Measurements from ENCODE around the gene STK11IP. TPM values are rescaled to one million over a fixed set of nuclear protein-coding genes. Genes with fewer than 3 reads are reported as not detected.

STK11IP gene
- total and polyA plus RNA-seq, 9 of the 15 experiments (the other 6 are each of a cell fraction or from before 2014, with no cell fraction given), result 0.52 to 21.7 (median 5.6) TPM

DNA sequence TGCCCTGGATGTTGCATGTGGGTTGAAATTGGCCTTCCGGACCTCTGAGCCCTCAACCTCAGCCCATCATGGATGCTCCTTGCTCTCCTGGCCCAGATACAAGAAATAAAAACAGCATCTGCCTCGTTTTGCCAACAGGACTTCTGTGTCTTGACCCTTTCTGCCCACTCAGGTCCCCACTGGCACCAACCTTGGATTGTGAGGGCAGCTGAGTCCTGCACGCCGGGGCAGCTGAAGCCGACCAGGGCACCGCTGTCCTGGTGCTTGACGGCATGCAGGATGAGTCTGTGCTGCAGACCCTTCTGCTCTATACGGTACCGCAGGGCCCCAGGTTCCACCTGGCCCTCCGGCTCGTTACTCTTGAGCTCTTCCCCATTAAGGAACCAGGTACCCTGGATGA is 31.0 kb upstream of the STK11IP start (continued):
- no peak for TF ChIP-seq CLOCK (CRISPR knock-in tag; IDR thresholded peaks at IDR 0.05; ENCODE audit: borderline replicate concordance)
- TF ChIP-seq SMARCA4 (IDR thresholded peaks at IDR 0.05), result no peak
- no peak for TF ChIP-seq NONO (IDR thresholded peaks at IDR 0.05; ENCODE audit: low read depth in 2 of 2, low read length in 1 of 2)

- TF ChIP-seq MTA3 (IDR thresholded peaks at IDR 0.05; ENCODE audit: borderline replicate concordance) (no peak), POLR2G (IDR thresholded peaks at IDR 0.05; ENCODE audit: low read depth, low read length) (peak; percentile 32; the same call in 1 of the 2 replicates), HMGXB4 (CRISPR knock-in tag; IDR thresholded peaks at IDR 0.05) (no peak)
- WGBS (ENCODE audit: insufficient coverage, low coverage, missing lambda C conversion rate), result 70% methylated on average over 4 of the region's 18 CpGs
- no peak for FAIRE-seq
- H3K79me2 ChIP-seq (ENCODE audit: control insufficient read depth, insufficient read depth, low read length), result peaks cover 7% of the 10 kb centered on the region
- H3K4me1 ChIP-seq (replicated peaks in 1 of 2; ENCODE audit: control insufficient read depth in 2 of 2, insufficient read depth in 2 of 2, low read length in 2 of 2), result peaks cover under 1 to 42% of the 10 kb centered on the region in 2 experiments; a peak in 4 of 5 replicates
- no peaks in the 10 kb centered on the region for H4K20me1 ChIP-seq (replicated peaks; ENCODE audit: control insufficient read depth, insufficient read depth, low read length)
- ChIA-PET POLR2A (interaction anchor here (1.1 to 2.4 kb wide), 2 partner anchors 10 to 31 kb away, joined by 3 to 7 read pairs; no protein-coding TSS in a partner anchor), CTCF (ENCODE audit: low intra/inter-chr PET ratio) (no interaction called here)
- no peaks in the 10 kb centered on the region for H3K9me1 ChIP-seq (ENCODE audit: control insufficient read depth, insufficient read depth, low read length)
- H3K4me2 ChIP-seq (ENCODE audit: insufficient read depth, low read length), result no peak overlapping the region
- no peak overlapping the region for H3K4me3 ChIP-seq
- no TSS peak for BruUV-seq (replicated peaks)
- H3K9me3 ChIP-seq (replicated peaks; ENCODE audit: control insufficient read depth, insufficient read depth, low read depth, low read length), result no peaks in the 10 kb centered on the region
- intact Hi-C loops (cut with micrococcal nuclease), result no loop called here
- peaks cover 8% of the 10 kb centered on the region; the same call in 1 of the 3 replicates for H3K36me3 ChIP-seq (ENCODE audit: control insufficient read depth, insufficient read depth, low read length)
- in situ Hi-C loops (cut with MboI), result no loop called here
- ATAC-seq, result no peak
- no peak for DNase-seq (ENCODE audit: extremely low read depth in 1 of 4, low spot score in 3 of 4)
- no peak overlapping the region for H2AFZ ChIP-seq (ENCODE audit: low read depth, low read length)
- no peak overlapping the region for H3K9ac ChIP-seq (ENCODE audit: insufficient read depth in 1 of 2, low read depth in 2 of 2, low read length in 2 of 2)
- H3K27me3 ChIP-seq (ENCODE audit: control insufficient read depth in 2 of 2, insufficient read depth in 2 of 2, low read length in 2 of 2), result no peaks in the 10 kb centered on the region
- H3K27ac ChIP-seq (ENCODE audit: extremely low read depth, low read depth, low read length), result no peak overlapping the region
Observed at GRCh38 chr2:219567131-219567530, 30.5 kb upstream of the STK11IP start.

Data from K562 (cell line).